Activated naive CD4-positive, alpha-beta T cell treated with anti-CD3 and anti-CD28 coated beads, Interleukin-2, amount 50 U/mL, for 24 hours (primary cell): ENCODE measurements around the gene TGM1.
"Not testable (repeated sequence)": the region's sequence is repeated elsewhere in the genome, so short reads cannot be mapped to it uniquely, and the experiment has no call there.

Experiments
- H3K27ac Mint-ChIP-seq: one replicate; pipeline ENCODE4 v1.8.0; 2021; ENCODE audit warnings: mild to moderate bottlenecking, mixed read lengths
- H3K27me3 Mint-ChIP-seq: one replicate; pipeline ENCODE4 v1.8.0; 2021; ENCODE audit warnings: mixed read lengths
- H3K36me3 Mint-ChIP-seq: one replicate; pipeline ENCODE4 v1.8.0; 2021; ENCODE audit warnings: mixed read lengths
- H3K4me1 Mint-ChIP-seq: one replicate; pipeline ENCODE4 v1.8.0; 2021; ENCODE audit warnings: mixed read lengths
- H3K4me3 Mint-ChIP-seq: one replicate; pipeline ENCODE4 v1.8.0; 2021; ENCODE audit warnings: mild to moderate bottlenecking, mixed read lengths
- H3K9me3 Mint-ChIP-seq: one replicate; pipeline ENCODE4 v1.8.0; 2021; ENCODE audit warnings: mixed read lengths

Gene TGM1

DNA sequence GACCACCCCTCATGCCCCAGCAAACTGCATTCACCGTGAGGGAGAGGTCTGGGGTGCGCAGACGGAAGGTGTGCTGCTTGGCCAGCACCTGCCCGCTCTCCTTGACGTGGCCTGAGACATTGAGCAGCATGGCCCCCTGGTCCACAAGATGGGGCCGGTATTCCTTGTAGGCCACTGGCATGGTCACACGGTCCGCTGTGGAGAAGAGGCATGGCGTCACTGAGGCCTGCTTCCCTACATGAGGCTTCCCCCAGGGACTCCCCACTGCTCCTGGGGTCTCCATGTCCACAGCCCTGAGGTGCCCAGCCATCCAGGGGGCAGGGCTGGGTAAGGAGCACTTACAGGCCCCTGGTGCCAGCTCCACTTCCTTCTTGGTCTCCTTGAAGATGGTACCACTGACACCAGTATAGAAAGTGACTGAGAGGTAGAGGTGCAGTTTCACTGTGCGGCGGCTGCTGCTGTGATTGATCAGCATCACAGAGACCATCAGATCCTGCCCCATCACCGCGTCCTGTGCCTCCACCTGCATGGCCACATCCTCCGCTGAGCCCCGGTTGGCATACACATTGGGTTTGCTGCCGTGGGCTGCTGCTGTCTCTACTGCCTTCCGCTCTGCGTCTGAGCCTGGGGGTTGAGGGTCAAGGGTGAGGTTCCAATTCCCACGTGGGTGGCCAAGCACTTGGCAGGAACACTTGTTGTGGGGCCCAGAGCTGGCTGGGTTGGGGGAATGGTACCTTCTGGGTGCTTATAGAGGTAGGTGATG, 8.2 kb downstream of the TGM1 start:
- no peaks in the 10 kb centered on the region for H3K9me3 Mint-ChIP-seq
- H3K27me3 Mint-ChIP-seq, result no peaks in the 10 kb centered on the region
- H3K27ac Mint-ChIP-seq, result no peak overlapping the region
- H3K36me3 Mint-ChIP-seq, result peaks cover 11% of the 10 kb centered on the region
- H3K4me3 Mint-ChIP-seq, result no peak overlapping the region
- H3K4me1 Mint-ChIP-seq, result peaks cover 1% of the 10 kb centered on the region

GRCh38 chr14:24253936-24254335, 9.0 kb downstream of the TGM1 start:
- no peak overlapping the region for H3K27ac Mint-ChIP-seq
- H3K4me1 Mint-ChIP-seq, result peaks cover 4% of the 10 kb centered on the region
- peaks cover 13% of the 10 kb centered on the region for H3K36me3 Mint-ChIP-seq
- H3K4me3 Mint-ChIP-seq, result no peak overlapping the region
- no peaks in the 10 kb centered on the region for H3K9me3 Mint-ChIP-seq
- H3K27me3 Mint-ChIP-seq, result no peaks in the 10 kb centered on the region

GRCh38 chr14:24252289-24253124, 10.5 kb downstream of the TGM1 start:
- no peak overlapping the region for H3K27ac Mint-ChIP-seq
- H3K27me3 Mint-ChIP-seq, result no peaks in the 10 kb centered on the region
- H3K9me3 Mint-ChIP-seq, result no peaks in the 10 kb centered on the region
- H3K4me3 Mint-ChIP-seq, result no peak overlapping the region
- peaks cover 14% of the 10 kb centered on the region for H3K36me3 Mint-ChIP-seq
- peaks cover 12% of the 10 kb centered on the region for H3K4me1 Mint-ChIP-seq

- Mint-ChIP-seq H3K4me1 (peaks cover 18% of the 10 kb centered on the region), H3K27ac (no peak overlapping the region)
These were observed 11.1 kb downstream of the TGM1 start for GRCh38 chr14:24251880-24252288.

GRCh38 chr14:24250354-24250753, 12.6 kb downstream of the TGM1 start:
- H3K36me3 Mint-ChIP-seq, result peaks cover 12% of the 10 kb centered on the region
- H3K4me3 Mint-ChIP-seq, result no peak overlapping the region
- no peaks in the 10 kb centered on the region for H3K9me3 Mint-ChIP-seq
- peaks cover 22% of the 10 kb centered on the region for H3K4me1 Mint-ChIP-seq
- H3K27me3 Mint-ChIP-seq, result no peaks in the 10 kb centered on the region
- H3K27ac Mint-ChIP-seq, result peak overlapping the region; percentile 42

More at GRCh38 chr14:24251880-24252288, 11.1 kb downstream of the TGM1 start:
- no peaks in the 10 kb centered on the region for H3K27me3 Mint-ChIP-seq
- peaks cover 13% of the 10 kb centered on the region for H3K36me3 Mint-ChIP-seq
- no peaks in the 10 kb centered on the region for H3K9me3 Mint-ChIP-seq
- H3K4me3 Mint-ChIP-seq, result no peak overlapping the region

DNA sequence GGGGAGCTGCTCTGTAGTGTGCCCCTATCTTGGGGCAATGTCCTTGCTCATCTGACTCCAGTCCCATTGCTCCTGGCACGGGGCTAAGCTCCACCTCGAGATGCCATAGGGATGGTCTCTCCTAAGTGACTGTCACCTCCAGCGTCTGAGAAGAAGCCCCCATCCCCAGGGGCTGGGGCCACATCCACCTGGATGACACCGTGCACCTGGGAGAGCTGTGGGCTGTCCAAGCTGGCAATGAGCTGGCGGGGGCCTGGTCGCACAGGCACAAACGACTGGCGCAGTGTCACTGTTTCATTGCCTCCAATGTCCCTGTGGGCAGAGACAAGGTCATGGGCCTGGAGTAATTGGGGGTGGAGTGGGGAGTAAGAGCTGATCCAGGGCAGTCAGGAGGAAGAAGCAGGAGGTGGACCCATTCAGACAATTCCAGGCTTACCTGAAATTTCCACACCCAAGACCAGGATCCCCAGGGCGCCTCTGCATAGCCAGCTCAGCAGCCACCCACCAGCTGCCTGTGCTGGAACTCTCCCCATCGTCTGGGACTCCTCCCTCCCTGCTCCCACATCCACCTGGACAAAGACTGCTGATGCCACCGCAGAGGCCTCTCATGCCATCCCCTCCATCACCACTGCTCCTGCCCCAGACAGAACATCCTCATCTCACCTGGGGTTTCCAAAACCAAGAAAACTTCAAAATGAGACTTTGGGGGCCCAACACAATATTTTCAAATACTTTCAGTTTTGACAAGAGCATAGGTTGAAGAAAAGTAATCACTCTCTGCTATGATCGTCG, 13.6 kb downstream of the TGM1 start:
- Mint-ChIP-seq H3K4me1 (peaks cover 26% of the 10 kb centered on the region), H3K36me3 (peaks cover 12% of the 10 kb centered on the region), H3K4me3 (no peak overlapping the region), H3K9me3 (no peaks in the 10 kb centered on the region), H3K27me3 (no peaks in the 10 kb centered on the region), H3K27ac (peak overlapping the region; percentile 68)

GRCh38 chr14:24247422-24247821, 15.6 kb downstream of the TGM1 start:
- Mint-ChIP-seq H3K36me3 (peaks cover 10% of the 10 kb centered on the region), H3K4me1 (peaks cover 35% of the 10 kb centered on the region), H3K9me3 (no peaks in the 10 kb centered on the region), H3K4me3 (peak overlapping the region; percentile 64), H3K27me3 (no peaks in the 10 kb centered on the region), H3K27ac (peak overlapping the region; percentile 53)

DNA sequence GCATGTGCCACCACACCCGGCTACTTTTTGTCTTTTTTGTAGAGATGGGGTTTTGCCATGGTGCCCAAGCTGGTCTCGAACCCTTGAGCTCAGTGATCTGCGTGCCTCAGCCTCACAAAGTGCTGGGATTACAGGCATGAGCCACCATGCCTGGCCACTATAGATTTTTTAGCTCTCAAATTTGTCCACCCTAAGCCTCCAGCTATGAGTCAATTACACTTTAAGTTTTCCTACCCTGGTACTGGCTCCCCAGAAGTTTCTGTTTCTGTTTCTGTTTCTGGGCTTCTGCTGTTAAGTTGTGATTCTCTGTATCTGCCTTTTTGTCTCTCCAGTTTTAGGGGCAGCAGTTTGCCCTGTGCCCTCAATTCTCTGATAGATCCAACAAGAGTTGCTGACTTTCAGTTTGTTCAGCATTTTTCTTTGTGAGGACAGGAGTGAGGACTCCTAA, 16.2 kb downstream of the TGM1 start:
- Mint-ChIP-seq H3K4me1 (peaks cover 35% of the 10 kb centered on the region), H3K27me3 (no peaks in the 10 kb centered on the region), H3K9me3 (no peaks in the 10 kb centered on the region), H3K4me3 (peak overlapping the region; percentile 72), H3K36me3 (peaks cover 10% of the 10 kb centered on the region), H3K27ac (peak overlapping the region; percentile 86)

GRCh38 chr14:24245350-24245749, 17.6 kb downstream of the TGM1 start:
- H3K27ac Mint-ChIP-seq, H3K27me3 Mint-ChIP-seq, H3K9me3 Mint-ChIP-seq, H3K4me3 Mint-ChIP-seq: not testable (repeated sequence)
- Mint-ChIP-seq H3K36me3 (peaks cover 11% of the 10 kb centered on the region), H3K4me1 (peaks cover 45% of the 10 kb centered on the region)

- Mint-ChIP-seq H3K9me3 (no peaks in the 10 kb centered on the region), H3K4me3 (peak overlapping the region; percentile 97), H3K4me1 (peaks cover 60% of the 10 kb centered on the region), H3K27me3 (no peaks in the 10 kb centered on the region), H3K27ac (peak overlapping the region; percentile 98), H3K36me3 (peaks cover 7% of the 10 kb centered on the region)
These were observed 19.6 kb downstream of the TGM1 start for GRCh38 chr14:24243336-24243836.

DNA sequence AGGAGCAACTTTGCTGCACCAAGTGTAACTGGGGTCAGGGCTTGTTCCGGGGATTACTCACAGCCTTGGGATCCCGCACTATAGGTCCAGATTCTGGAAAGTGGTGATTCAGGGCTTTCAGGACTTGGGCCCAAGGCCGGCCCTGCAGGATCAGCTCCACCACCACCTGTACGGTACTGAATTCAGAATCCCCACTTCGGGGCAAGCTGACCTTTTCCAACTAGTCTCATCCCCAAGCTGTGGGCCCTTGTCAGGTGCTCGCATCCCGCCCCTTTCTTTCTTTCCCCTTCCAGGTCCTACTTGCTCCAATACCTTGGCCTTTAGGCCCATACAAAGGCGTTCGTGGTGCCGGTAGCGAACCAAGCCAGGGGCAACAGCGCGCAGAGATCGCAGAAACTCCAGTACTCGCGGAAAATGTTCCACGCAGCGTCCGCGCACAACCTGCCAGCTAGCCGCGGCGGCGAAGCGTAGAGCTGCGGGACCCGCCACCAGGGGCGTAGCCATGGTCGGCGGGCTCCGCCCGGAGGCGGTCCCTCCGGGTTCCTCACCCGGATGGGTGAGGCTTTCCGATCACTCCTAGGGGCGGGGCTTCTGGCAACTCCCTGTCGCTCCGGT, 21.0 kb downstream of the TGM1 start:
- H3K9me3 Mint-ChIP-seq, result no peaks in the 10 kb centered on the region
- peak overlapping the region; percentile 97 for H3K4me3 Mint-ChIP-seq
- H3K36me3 Mint-ChIP-seq, result peaks cover 16% of the 10 kb centered on the region
- H3K27ac Mint-ChIP-seq, result peak overlapping the region; percentile 98
- peaks cover 61% of the 10 kb centered on the region for H3K4me1 Mint-ChIP-seq
- no peaks in the 10 kb centered on the region for H3K27me3 Mint-ChIP-seq

DNA sequence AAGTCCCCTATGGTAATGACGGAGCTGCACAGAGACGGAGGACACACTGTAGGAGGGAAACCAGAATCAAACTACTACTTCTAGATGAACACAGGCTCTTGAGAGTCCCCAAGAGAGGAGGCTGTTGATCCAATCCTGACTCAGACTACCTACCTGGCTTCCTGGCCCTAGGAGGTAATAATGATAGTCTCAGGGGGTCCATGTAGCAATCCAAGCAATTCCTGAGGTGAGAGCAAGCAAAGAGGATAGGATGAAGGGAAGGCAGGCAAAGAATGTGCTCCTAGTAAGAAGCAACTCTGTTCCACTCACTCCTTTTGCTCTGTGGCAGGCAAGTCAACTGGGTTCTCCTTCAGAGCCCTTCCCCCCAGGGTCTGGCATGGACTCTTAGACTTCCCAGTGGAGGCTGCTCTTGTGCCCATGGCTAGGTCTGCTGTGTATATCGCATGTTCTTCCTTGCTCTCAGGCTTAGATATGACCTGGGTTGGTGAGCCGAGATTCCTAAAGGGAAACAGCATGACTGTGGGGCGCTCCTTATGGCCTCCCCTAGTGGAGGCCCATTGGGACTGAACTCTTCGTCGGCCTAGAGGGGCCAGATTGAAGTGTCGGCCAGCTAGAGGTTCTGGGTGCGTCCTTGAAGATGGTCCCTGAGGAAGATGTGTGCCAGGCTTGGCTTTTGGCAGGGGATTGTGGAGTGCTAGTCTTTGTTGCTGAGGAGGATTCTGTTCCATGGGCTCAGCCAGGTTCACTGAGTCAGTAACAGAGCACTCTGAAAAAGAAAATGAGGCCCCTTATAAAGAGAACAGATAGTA, 22.7 kb downstream of the TGM1 start:
- Mint-ChIP-seq H3K4me1 (peaks cover 71% of the 10 kb centered on the region), H3K4me3 (peak overlapping the region; percentile 97), H3K9me3 (no peaks in the 10 kb centered on the region), H3K36me3 (peaks cover 17% of the 10 kb centered on the region), H3K27me3 (no peaks in the 10 kb centered on the region), H3K27ac (peak overlapping the region; percentile 82)

DNA sequence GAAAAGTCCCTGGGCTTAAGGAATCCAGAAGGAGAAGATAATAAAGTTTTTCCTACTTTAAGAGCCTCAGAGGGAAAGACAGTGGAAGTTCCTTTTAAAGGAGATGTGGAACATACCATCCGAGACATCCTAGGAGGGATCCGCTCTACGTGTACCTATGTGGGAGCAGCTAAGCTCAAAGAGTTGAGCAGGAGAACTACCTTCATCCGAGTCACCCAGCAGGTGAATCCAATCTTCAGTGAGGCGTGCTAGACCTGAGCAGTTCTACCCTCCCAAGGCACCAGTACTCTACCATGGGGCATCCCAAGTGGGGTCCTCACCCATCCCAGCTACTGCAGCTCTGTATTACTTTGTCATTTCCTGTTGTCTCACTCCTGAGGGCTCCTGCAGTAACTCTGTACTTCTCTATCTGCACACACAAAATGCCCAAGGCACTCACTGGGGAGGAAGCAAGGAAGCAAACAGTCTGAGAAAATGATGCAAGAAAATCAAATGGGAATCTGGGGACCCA, 24.4 kb downstream of the TGM1 start:
- Mint-ChIP-seq H3K27ac (peak overlapping the region; percentile 93), H3K27me3 (no peaks in the 10 kb centered on the region), H3K4me3 (peak overlapping the region; percentile 40), H3K9me3 (no peaks in the 10 kb centered on the region), H3K36me3 (peaks cover 17% of the 10 kb centered on the region), H3K4me1 (peaks cover 79% of the 10 kb centered on the region)

DNA sequence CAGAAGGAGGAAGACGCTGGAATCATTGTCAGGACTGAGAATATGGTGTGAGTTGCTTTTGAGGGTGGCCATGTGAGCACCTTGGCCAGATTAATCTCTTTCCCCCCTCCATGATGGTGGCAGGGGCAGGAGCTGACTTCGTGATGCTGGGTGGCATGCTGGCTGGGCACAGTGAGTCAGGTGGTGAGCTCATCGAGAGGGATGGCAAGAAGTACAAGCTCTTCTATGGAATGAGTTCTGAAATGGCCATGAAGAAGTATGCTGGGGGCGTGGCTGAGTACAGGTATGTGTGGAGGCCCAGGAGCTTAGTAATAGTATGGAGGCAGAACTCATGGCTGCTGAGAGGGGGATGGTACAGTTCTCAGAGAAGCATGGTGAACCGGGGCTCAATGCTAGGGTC, 24.9 kb downstream of the TGM1 start:
- H3K36me3 Mint-ChIP-seq, result peaks cover 17% of the 10 kb centered on the region
- H3K27me3 Mint-ChIP-seq, result no peaks in the 10 kb centered on the region
- peak overlapping the region; percentile 93 for H3K27ac Mint-ChIP-seq
- H3K4me3 Mint-ChIP-seq, result peak overlapping the region; percentile 40
- no peaks in the 10 kb centered on the region for H3K9me3 Mint-ChIP-seq
- peaks cover 82% of the 10 kb centered on the region for H3K4me1 Mint-ChIP-seq
